ENCODE data around the gene RPL29.

DNA sequence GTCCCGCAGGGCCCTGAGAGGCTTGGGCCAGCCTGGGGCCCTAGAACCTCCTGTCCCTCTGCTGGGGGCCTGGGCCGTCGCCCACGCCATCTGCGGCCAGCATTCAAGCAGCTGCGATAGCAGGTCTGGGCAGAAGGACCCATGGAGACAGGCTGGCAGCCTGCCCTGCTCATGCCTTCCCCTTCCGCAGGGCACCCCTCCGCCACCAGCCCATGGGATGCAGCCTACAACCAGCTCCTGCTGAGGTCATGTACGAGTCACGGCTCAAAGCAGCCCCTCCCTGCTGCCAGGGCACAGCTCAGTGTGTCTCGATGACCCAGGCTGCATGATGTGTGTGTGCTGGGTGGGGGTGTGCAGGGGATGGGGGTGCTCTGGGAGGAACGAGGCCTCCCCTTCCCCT lies 32.9 kb upstream of the RPL29 start:
- TF ChIP-seq ZNF256 (CRISPR knock-in tag; conservative IDR thresholded peaks at IDR 0.05) = no peak
- no peak for TF ChIP-seq CEBPB (IDR thresholded peaks at IDR 0.05; ENCODE audit: borderline replicate concordance, low read depth, low read length)
- no peak for TF ChIP-seq NR2C2 (CRISPR knock-in tag; IDR thresholded peaks at IDR 0.05; ENCODE audit: borderline replicate concordance)
- TF ChIP-seq, protein P1, sequence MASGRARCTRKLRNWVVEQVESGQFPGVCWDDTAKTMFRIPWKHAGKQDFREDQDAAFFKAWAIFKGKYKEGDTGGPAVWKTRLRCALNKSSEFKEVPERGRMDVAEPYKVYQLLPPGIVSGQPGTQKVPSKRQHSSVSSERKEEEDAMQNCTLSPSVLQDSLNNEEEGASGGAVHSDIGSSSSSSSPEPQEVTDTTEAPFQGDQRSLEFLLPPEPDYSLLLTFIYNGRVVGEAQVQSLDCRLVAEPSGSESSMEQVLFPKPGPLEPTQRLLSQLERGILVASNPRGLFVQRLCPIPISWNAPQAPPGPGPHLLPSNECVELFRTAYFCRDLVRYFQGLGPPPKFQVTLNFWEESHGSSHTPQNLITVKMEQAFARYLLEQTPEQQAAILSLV (CRISPR knock-in tag; IDR thresholded peaks at IDR 0.05; ENCODE audit: borderline replicate concordance) = no peak
- TF ChIP-seq, protein P2, sequence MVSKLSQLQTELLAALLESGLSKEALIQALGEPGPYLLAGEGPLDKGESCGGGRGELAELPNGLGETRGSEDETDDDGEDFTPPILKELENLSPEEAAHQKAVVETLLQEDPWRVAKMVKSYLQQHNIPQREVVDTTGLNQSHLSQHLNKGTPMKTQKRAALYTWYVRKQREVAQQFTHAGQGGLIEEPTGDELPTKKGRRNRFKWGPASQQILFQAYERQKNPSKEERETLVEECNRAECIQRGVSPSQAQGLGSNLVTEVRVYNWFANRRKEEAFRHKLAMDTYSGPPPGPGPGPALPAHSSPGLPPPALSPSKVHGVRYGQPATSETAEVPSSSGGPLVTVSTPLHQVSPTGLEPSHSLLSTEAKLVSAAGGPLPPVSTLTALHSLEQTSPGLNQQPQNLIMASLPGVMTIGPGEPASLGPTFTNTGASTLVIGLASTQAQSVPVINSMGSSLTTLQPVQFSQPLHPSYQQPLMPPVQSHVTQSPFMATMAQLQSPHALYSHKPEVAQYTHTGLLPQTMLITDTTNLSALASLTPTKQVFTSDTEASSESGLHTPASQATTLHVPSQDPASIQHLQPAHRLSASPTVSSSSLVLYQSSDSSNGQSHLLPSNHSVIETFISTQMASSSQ (IDR thresholded peaks at IDR 0.05; ENCODE audit: low read depth) = no peak
- TF ChIP-seq, protein P2 (CRISPR knock-in tag; IDR thresholded peaks at IDR 0.05; ENCODE audit: borderline replicate concordance) = no peak
- peak; percentile 17 for TF ChIP-seq HNRNPLL (IDR thresholded peaks at IDR 0.05; ENCODE audit: low read depth, low read length, poor library complexity, severe bottlenecking)
- TF ChIP-seq SP1 (IDR thresholded peaks at IDR 0.05) = no peak
- no peak for TF ChIP-seq SP1 (CRISPR knock-in tag; IDR thresholded peaks at IDR 0.05)

Data from HepG2 (cell line).